PFSK-1 (cell line): ENCODE data around the gene ERC1.

ENCODE experiments used
- FOXP2 ChIP-seq: optimal IDR thresholded peaks from 2 replicates; pipeline ENCODE3; 2011; ENCODE audit warnings: borderline replicate concordance, control low read depth, inconsistent platforms; ENCODE audit not compliant: insufficient read depth; ENCODE audit errors: extremely low read length, extremely low read depth
- POLR2AphosphoS5 ChIP-seq: IDR thresholded peaks from 2 replicates; pipeline ENCODE4 v1.6.1; 2012; ENCODE audit warnings: low read depth, mild to moderate bottlenecking, control low read depth, low read length, moderate library complexity
- SIN3A ChIP-seq: IDR thresholded peaks from 2 replicates; pipeline ENCODE4 v1.6.1; 2012; ENCODE audit warnings: mild to moderate bottlenecking, low read length, moderate library complexity, borderline replicate concordance; ENCODE audit not compliant: insufficient read depth
- TAF1 ChIP-seq: IDR thresholded peaks from 2 replicates; pipeline ENCODE4 v1.6.1; 2012; ENCODE audit warnings: low read length, control low read depth, borderline replicate concordance; ENCODE audit not compliant: insufficient read depth
- TF ChIP-seq, protein P1 (sequence below), 2 experiments: IDR thresholded peaks; 2 replicates each; pipeline versions ENCODE4 v1.6.1 to v1.8.0; 2011 to 2012; ENCODE audit warnings: low read depth in 2 of 2, low read length in 2 of 2, control low read depth in 1 of 2, inconsistent platforms in 1 of 2, mild to moderate bottlenecking in 1 of 2, moderate library complexity in 1 of 2; ENCODE audit not compliant: insufficient read depth in 1 of 2

ERC1 gene

DNA sequence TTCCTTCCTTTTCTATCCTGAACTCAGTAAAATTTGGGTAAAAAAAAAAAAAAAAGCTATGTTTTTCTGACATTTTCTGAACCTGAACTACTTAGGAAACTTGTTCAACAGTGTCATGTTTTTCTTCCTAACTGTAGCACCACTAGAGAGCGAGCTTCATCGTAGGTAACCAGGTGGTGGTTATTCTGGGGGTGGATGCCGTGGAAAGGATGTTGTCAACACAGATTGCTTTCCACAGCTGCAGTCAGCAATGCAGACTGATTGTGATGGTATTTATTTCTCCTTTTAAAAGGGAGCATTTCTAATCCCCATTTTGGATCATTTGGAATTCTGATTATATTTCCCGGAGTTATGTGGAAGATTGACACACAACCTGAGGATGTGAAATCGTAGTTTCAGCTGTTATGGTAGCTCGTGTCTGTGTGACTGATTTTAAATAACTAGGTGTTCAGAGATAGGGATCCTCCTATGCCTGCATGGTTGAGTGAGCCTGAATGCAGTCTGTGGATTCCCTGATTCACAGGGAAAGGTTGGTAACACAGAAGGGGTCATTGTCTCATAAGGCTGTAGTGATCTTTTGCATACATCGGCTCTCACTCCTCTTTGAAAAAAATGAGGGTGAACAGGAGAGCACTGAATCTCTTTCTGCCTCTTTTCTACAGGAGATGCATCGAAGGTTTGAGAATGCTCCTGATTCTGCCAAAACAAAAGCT is 113.2 kb downstream of the ERC1 start:
- TF ChIP-seq FOXP2, result no peak
- no peak for TF ChIP-seq POLR2AphosphoS5
- no peak for TF ChIP-seq TAF1
- TF ChIP-seq, protein P1, sequence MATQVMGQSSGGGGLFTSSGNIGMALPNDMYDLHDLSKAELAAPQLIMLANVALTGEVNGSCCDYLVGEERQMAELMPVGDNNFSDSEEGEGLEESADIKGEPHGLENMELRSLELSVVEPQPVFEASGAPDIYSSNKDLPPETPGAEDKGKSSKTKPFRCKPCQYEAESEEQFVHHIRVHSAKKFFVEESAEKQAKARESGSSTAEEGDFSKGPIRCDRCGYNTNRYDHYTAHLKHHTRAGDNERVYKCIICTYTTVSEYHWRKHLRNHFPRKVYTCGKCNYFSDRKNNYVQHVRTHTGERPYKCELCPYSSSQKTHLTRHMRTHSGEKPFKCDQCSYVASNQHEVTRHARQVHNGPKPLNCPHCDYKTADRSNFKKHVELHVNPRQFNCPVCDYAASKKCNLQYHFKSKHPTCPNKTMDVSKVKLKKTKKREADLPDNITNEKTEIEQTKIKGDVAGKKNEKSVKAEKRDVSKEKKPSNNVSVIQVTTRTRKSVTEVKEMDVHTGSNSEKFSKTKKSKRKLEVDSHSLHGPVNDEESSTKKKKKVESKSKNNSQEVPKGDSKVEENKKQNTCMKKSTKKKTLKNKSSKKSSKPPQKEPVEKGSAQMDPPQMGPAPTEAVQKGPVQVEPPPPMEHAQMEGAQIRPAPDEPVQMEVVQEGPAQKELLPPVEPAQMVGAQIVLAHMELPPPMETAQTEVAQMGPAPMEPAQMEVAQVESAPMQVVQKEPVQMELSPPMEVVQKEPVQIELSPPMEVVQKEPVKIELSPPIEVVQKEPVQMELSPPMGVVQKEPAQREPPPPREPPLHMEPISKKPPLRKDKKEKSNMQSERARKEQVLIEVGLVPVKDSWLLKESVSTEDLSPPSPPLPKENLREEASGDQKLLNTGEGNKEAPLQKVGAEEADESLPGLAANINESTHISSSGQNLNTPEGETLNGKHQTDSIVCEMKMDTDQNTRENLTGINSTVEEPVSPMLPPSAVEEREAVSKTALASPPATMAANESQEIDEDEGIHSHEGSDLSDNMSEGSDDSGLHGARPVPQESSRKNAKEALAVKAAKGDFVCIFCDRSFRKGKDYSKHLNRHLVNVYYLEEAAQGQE (IDR thresholded peaks at IDR 0.05; ENCODE audit: insufficient read depth in 1 of 2, low read depth in 2 of 2, low read length in 2 of 2), result no peak
- TF ChIP-seq SIN3A, result no peak

DNA sequence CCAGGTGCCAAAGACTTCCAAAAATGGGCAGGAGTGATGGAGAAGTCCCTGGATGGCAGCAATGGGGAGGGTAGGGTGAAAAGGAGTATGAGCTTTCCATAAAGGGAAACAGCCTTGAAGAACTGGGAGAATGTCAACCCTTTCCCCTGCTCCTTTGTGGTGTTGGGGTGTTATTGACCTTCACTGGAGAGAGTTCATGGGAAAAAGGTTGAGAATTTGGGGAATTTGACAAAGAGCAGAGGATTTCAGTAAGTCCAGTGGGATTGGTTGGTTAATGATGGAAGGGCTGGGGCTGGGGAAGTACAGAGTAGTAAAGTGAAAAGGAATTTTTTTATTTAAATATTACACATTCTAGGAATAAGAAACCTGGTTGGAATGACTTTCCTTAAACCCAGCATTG is 116.6 kb downstream of the ERC1 start:
- no peak for TF ChIP-seq POLR2AphosphoS5
- TF ChIP-seq TAF1, result no peak
- no peak for TF ChIP-seq FOXP2
- TF ChIP-seq, protein P1 (IDR thresholded peaks at IDR 0.05; ENCODE audit: insufficient read depth in 1 of 2, low read depth in 2 of 2, low read length in 2 of 2), result no peak
- TF ChIP-seq SIN3A, result no peak

DNA sequence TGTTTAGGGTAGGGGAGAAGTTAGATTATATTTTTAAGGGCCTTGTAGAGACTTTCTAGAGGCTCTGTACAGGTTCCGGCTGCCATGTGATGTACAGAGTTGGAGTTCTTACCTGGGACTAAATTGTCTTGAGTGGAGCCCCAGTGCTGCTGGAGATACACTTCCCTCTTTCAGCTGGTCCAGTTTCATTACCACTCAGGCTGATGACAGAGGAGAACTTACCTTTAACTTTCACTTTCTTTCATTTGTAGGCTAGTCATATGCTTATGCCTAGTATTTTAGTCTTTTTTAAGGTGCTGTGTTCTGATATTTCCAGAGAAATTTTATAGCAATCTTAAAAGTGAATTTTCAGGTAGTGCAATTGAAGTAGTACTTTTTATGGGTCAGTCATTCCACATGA is 117.3 kb downstream of the ERC1 start:
- TF ChIP-seq FOXP2, result no peak
- TF ChIP-seq, protein P1 (IDR thresholded peaks at IDR 0.05; ENCODE audit: insufficient read depth in 1 of 2, low read depth in 2 of 2, low read length in 2 of 2), result no peak
- no peak for TF ChIP-seq POLR2AphosphoS5
- no peak for TF ChIP-seq TAF1
- TF ChIP-seq SIN3A, result no peak

DNA sequence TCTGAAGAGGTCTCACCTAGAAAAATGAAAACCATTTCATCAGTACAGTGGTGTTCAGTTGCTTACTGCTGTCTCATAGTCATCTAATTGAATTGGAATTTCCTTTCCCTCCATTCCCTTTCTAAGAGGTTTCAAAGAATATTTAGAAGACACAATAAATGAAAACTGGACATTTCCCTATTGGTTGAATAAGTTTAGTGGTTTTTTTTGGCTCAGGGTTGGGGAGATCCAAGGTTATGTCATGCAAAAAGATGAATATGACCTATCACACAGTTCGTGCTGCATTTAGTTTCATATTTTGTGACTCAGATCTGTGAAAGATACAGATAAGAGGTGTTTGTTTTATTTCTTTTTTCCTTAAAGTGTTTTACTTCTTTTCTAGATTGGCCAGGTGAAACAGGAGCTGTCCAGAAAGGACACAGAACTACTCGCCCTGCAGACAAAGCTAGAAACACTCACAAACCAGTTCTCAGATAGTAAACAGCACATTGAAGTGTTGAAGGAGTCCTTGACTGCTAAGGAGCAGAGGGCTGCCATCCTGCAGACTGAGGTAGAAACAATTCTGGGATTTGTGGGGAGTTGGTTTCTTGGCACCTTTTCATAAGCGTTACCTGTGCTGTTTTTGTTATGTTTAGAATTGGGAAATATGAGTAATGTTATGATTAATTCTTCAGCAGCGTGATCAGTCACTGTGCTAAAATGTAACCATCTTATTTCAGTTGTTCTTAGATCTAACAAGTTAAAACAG is 124.6 kb downstream of the ERC1 start:
- TF ChIP-seq SIN3A (no peak), POLR2AphosphoS5 (no peak), TAF1 (no peak), FOXP2 (no peak)
- TF ChIP-seq, protein P1 (IDR thresholded peaks at IDR 0.05; ENCODE audit: insufficient read depth in 1 of 2, low read depth in 2 of 2, low read length in 2 of 2), result no peak
